ENCODE measurements around the gene SHISA9.

The SHISA9 gene

DNA sequence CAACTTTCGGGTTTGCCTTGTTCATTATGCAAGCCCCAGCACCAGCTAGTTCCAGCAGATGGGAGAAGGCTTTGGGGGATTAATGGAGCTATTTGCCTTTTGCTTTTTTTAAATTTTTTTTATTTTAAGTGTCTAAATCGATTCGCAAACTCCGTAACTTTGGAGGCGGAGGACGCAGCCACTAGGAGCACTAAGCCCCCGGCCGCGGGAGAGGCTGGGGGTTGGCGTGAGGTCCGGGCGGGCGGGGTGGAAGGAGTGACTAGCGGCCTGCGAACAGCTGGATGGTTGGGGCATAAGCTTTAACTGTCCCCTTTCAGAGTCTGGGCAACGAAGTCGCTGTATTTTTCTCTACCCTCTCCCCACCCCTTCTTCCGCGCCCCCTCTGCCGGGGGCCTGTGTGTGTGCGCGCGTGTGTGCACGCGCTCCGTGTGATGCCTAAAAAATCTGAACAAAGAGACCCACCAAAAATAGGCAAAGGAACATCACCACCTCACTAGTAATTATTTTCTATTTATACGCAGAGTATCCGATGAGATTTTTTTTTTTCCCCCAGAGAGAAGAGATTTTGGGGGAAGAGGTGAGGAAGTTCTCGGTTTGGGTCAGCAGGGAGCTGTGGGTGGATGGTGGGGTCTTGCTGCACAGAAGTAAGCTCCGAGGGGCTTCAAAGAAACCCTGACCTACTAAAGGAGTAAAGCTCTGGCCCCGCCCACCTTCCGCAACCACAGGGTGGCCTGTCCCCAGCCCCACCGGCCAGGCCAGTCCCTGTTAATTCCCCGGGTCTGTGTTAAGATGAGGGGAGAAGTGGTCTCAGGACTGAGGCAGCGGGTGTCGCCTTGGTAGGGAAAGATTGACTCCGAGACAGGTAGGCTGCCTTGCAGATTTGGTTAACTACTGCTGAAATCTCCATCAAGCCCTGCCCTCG, 2.3 kb downstream of the SHISA9 start:
- no peak for ATAC-seq
- TF ChIP-seq, protein P1, sequence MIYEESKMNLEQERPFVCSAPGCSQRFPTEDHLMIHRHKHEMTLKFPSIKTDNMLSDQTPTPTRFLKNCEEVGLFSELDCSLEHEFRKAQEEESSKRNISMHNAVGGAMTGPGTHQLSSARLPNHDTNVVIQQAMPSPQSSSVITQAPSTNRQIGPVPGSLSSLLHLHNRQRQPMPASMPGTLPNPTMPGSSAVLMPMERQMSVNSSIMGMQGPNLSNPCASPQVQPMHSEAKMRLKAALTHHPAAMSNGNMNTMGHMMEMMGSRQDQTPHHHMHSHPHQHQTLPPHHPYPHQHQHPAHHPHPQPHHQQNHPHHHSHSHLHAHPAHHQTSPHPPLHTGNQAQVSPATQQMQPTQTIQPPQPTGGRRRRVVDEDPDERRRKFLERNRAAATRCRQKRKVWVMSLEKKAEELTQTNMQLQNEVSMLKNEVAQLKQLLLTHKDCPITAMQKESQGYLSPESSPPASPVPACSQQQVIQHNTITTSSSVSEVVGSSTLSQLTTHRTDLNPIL (CRISPR knock-in tag; IDR thresholded peaks at IDR 0.05; ENCODE audit: low read depth) = no peak
- no peak for TF ChIP-seq TOX (CRISPR knock-in tag; IDR thresholded peaks at IDR 0.05; ENCODE audit: borderline replicate concordance)
- TF ChIP-seq ZNF8 (CRISPR knock-in tag; IDR thresholded peaks at IDR 0.05) = no peak
- no peak for TF ChIP-seq ESRRG (CRISPR knock-in tag; IDR thresholded peaks at IDR 0.05)
- no peak for TF ChIP-seq CSDC2 (CRISPR knock-in tag; IDR thresholded peaks at IDR 0.05)
- TF ChIP-seq RARB (CRISPR knock-in tag; IDR thresholded peaks at IDR 0.05) = no peak
- no peak for TF ChIP-seq ZFP30 (CRISPR knock-in tag; IDR thresholded peaks at IDR 0.05)
- TF ChIP-seq SNAI2 (CRISPR knock-in tag; IDR thresholded peaks at IDR 0.05) = no peak
- no peak for TF ChIP-seq TCF4 (CRISPR knock-in tag; IDR thresholded peaks at IDR 0.05; ENCODE audit: borderline replicate concordance)

DNA sequence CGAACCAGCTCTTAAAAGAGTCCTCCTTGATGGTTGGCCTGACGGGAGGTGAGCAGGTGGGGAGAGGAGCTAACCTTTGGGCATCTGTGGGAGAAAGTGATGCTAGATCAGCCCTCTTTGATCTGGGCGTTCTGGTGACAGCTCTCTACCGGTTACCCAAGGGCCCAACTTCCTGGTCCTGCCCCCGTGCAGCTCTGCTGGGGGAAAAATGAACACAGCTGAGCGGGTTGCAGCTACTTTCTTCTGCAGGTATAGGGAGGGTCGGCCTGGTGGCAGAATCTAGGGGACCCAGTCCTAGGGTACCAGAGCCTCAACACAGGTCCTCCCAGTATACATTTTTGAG, 2.9 kb downstream of the SHISA9 start:
- no peak for ATAC-seq
- TF ChIP-seq ZNF70 (CRISPR knock-in tag; IDR thresholded peaks at IDR 0.05) = no peak
- TF ChIP-seq, protein P2, sequence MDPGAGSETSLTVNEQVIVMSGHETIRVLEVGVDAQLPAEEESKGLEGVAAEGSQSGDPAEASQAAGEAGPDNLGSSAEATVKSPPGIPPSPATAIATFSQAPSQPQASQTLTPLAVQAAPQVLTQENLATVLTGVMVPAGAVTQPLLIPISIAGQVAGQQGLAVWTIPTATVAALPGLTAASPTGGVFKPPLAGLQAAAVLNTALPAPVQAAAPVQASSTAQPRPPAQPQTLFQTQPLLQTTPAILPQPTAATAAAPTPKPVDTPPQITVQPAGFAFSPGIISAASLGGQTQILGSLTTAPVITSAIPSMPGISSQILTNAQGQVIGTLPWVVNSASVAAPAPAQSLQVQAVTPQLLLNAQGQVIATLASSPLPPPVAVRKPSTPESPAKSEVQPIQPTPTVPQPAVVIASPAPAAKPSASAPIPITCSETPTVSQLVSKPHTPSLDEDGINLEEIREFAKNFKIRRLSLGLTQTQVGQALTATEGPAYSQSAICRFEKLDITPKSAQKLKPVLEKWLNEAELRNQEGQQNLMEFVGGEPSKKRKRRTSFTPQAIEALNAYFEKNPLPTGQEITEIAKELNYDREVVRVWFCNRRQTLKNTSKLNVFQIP (CRISPR knock-in tag; IDR thresholded peaks at IDR 0.05; ENCODE audit: borderline replicate concordance, low read depth) = no peak
- TF ChIP-seq GLIS3 (CRISPR knock-in tag; IDR thresholded peaks at IDR 0.05) = no peak
- TF ChIP-seq, protein P1 (CRISPR knock-in tag; IDR thresholded peaks at IDR 0.05; ENCODE audit: low read depth) = no peak
- no peak for TF ChIP-seq ZC3H10 (CRISPR knock-in tag; IDR thresholded peaks at IDR 0.05)
- TF ChIP-seq, protein P3, sequence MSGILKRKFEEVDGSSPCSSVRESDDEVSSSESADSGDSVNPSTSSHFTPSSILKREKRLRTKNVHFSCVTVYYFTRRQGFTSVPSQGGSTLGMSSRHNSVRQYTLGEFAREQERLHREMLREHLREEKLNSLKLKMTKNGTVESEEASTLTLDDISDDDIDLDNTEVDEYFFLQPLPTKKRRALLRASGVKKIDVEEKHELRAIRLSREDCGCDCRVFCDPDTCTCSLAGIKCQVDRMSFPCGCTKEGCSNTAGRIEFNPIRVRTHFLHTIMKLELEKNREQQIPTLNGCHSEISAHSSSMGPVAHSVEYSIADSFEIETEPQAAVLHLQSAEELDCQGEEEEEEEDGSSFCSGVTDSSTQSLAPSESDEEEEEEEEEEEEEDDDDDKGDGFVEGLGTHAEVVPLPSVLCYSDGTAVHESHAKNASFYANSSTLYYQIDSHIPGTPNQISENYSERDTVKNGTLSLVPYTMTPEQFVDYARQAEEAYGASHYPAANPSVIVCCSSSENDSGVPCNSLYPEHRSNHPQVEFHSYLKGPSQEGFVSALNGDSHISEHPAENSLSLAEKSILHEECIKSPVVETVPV (CRISPR knock-in tag; IDR thresholded peaks at IDR 0.05) = no peak
- TF ChIP-seq PPARA (CRISPR knock-in tag; IDR thresholded peaks at IDR 0.05; ENCODE audit: borderline replicate concordance) = no peak
- TF ChIP-seq ESRRG (CRISPR knock-in tag; IDR thresholded peaks at IDR 0.05) = no peak
- TF ChIP-seq TOX (CRISPR knock-in tag; IDR thresholded peaks at IDR 0.05; ENCODE audit: borderline replicate concordance) = no peak
- TF ChIP-seq OSR1 (CRISPR knock-in tag; IDR thresholded peaks at IDR 0.05) = no peak
- TF ChIP-seq ARNTL (CRISPR knock-in tag; IDR thresholded peaks at IDR 0.05; ENCODE audit: borderline replicate concordance, low read depth) = no peak
- TF ChIP-seq ZFP3 (CRISPR knock-in tag; IDR thresholded peaks at IDR 0.05) = no peak
- TF ChIP-seq ZNF8 (CRISPR knock-in tag; IDR thresholded peaks at IDR 0.05) = no peak
- no peak for TF ChIP-seq SNAI2 (CRISPR knock-in tag; IDR thresholded peaks at IDR 0.05)
- TF ChIP-seq, protein P4, sequence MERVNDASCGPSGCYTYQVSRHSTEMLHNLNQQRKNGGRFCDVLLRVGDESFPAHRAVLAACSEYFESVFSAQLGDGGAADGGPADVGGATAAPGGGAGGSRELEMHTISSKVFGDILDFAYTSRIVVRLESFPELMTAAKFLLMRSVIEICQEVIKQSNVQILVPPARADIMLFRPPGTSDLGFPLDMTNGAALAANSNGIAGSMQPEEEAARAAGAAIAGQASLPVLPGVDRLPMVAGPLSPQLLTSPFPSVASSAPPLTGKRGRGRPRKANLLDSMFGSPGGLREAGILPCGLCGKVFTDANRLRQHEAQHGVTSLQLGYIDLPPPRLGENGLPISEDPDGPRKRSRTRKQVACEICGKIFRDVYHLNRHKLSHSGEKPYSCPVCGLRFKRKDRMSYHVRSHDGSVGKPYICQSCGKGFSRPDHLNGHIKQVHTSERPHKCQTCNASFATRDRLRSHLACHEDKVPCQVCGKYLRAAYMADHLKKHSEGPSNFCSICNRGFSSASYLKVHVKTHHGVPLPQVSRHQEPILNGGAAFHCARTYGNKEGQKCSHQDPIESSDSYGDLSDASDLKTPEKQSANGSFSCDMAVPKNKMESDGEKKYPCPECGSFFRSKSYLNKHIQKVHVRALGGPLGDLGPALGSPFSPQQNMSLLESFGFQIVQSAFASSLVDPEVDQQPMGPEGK (CRISPR knock-in tag; IDR thresholded peaks at IDR 0.05; ENCODE audit: borderline replicate concordance) = no peak

DNA sequence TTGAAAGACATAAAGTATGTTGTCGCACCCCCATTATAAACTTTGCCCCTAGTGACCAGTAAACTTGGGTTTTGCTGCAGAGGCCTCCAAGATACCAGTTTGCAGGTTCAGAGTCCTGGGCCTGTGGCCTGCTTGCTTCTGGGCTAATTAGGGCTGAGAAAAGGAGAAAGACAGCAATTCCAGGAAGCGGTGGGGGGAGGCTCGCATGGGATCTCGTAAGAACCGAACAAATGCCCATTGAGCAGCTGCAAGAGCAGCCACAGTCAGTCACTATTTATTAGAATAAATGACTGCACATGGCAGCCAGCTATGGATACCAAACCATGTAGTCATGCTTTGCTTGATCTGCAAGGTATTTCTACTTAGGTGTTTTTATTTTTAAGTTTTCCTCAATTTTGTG, 4.9 kb downstream of the SHISA9 start:
- TF ChIP-seq TCF4 (CRISPR knock-in tag; IDR thresholded peaks at IDR 0.05; ENCODE audit: borderline replicate concordance) (no peak), PPARA (CRISPR knock-in tag; IDR thresholded peaks at IDR 0.05; ENCODE audit: borderline replicate concordance) (no peak), GLIS3 (CRISPR knock-in tag; IDR thresholded peaks at IDR 0.05) (no peak), ZNF565 (CRISPR knock-in tag; conservative IDR thresholded peaks at IDR 0.05; ENCODE audit: low read depth) (no peak), ZFP3 (CRISPR knock-in tag; IDR thresholded peaks at IDR 0.05) (no peak), ARNTL (CRISPR knock-in tag; IDR thresholded peaks at IDR 0.05; ENCODE audit: borderline replicate concordance, low read depth) (no peak), ISL1 (CRISPR knock-in tag; IDR thresholded peaks at IDR 0.05) (no peak), ESRRG (CRISPR knock-in tag; IDR thresholded peaks at IDR 0.05) (no peak), RARB (CRISPR knock-in tag; IDR thresholded peaks at IDR 0.05) (no peak)
- TF ChIP-seq, protein P4 (CRISPR knock-in tag; IDR thresholded peaks at IDR 0.05; ENCODE audit: borderline replicate concordance) = no peak
- ATAC-seq = no peak
